GM06990 (cell line): ENCODE data around the gene MECP2.

Source experiments
- DNase-seq: peaks from one replicate; pipeline ENCODE4 v3.0.0-alpha.2; 2011; ENCODE audit not compliant: insufficient read length; ENCODE audit errors: extremely low read depth
- H3K27me3 ChIP-seq: replicated peaks from 2 replicates; pipeline ENCODE4 v1.6.0; 2011; ENCODE audit warnings: low read length; ENCODE audit not compliant: control insufficient read depth, insufficient read depth
- H3K36me3 ChIP-seq: 2 replicates; pipeline ENCODE4 v1.5.1; 2011; ENCODE audit warnings: low read length; ENCODE audit not compliant: control insufficient read depth, insufficient read depth
- H3K4me3 ChIP-seq: replicated peaks from 2 replicates; pipeline ENCODE4 v1.5.1; 2011; ENCODE audit warnings: low read depth, mild to moderate bottlenecking, control low read depth, low read length
- CTCF ChIP-seq: IDR thresholded peaks from 2 replicates; pipeline ENCODE4 v1.5.1; 2011; ENCODE audit warnings: low read length, control low read depth, mild to moderate bottlenecking, inconsistent platforms; ENCODE audit not compliant: insufficient read depth, poor library complexity, severe bottlenecking

The MECP2 gene

DNA sequence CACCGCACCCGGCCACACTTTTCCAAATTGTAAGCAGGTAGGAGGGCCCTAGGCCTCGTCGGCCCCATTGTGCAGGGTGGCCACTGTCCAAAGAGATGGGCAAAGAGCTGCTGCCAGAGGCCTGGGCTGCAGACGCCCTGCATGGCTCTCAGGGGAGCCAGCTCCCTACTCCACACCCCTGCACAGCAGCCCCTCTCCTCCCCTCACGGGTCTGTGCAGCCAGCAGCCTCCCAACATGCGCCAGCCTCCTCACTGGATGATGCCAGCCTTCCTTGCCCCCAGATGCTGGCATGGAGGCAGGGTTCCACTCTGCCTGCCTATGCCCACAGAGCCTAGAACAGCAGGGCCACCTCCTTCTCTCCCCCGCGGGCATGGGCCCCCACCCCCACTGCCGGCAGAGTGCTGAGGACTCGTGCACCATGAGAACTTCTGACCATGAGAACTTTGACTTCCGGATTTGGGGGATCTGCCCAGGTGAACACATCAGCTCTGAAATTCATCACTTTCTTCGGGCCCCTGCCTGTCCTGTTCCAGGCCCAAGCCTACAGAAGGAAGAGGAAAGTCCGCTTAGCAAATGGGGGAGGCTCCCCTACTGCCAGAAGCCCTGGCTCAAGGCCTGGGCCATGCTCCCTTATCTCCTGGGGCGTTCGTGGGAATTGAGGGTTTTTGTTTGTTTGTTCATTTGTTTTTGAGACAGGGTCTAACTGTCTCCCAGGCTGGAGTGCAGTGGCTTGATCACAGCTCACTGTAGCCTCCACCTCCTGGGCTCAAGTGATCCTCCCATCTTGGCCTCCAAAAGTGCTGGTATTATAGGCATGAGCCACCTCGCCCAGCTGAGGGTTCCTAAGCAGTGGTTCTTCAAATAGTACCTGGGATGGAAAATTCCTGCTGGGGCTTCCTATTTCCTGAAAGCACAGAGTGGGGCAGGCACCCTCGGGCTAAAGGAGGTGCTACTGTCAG lies 85.9 kb downstream of the MECP2 start:
- Histone ChIP-seq H3K4me3 (no peak overlapping the region), H3K36me3 (peaks cover 13% of the 10 kb centered on the region), H3K27me3 (no peaks in the 10 kb centered on the region)
- TF ChIP-seq CTCF = no peak
- no peak for DNase-seq

DNA sequence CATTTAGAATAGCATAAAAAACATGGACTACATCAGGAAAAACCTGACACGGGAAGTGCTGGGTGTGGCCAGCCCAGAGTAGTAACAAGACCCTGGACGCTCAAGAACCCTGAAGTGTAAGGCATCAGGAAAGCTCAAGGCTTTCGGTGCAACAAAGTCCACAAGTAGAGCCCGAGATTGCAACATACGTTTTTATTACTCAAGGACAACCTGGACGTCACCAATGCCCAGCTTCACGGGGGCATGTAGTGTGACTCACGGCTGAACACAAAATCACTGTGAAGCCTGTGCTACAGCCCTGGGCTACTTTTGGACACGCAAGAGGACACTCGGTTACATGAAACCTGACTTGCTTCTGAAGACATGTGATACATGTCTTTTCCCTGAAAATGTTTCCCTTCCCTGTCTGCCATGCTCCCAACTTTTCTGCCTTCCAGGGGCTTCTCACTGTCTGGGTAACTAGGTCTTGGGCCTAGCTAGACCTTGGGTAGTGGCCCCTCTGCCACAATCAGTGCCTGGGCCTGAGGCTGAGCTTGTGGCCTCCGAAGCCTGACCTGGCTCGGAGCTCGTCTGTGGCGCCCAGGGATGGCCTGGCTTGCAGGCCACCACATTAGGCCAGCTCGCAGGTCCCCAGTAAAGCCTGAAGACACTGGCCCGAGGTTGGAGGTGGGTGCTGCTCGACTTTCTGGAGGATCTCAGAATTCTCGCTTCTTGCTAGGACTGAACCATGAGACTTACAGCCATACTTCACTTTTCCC lies 87.0 kb downstream of the MECP2 start:
- no peak for TF ChIP-seq CTCF
- DNase-seq = no peak
- no peak overlapping the region for H3K4me3 ChIP-seq
- H3K27me3 ChIP-seq = no peaks in the 10 kb centered on the region
- peaks cover 4% of the 10 kb centered on the region for H3K36me3 ChIP-seq

DNA sequence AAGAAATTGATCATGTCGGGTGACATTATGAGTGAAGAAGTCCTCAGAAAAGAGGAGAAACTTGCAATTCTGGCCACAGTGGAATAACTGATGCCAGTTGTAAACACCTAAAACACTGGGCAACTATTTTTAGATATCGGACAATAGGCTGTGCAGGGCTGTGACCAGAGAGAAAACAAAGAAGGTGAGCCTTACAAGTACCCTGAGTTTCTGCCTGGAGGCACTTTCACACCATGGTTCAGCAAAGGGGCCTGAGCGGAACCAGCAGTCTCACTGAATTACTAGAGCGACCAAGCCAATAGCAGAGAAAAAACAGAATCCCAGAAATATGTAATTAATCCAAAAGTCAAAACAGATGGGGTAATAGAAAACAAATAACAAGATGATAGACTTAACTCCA lies 89.0 kb downstream of the MECP2 start:
- no peak for TF ChIP-seq CTCF
- H3K27me3 ChIP-seq = no peaks in the 10 kb centered on the region
- no peak for DNase-seq
- no peak overlapping the region for H3K4me3 ChIP-seq
- peaks cover 4% of the 10 kb centered on the region for H3K36me3 ChIP-seq

- no peak for TF ChIP-seq CTCF
- Histone ChIP-seq H3K4me3 (no peak overlapping the region), H3K36me3 (peaks cover 2% of the 10 kb centered on the region; the same call in 1 of the 2 replicates), H3K27me3 (no peaks in the 10 kb centered on the region)
- DNase-seq = no peak
Observed at GRCh38 chrX:154006947-154007346, 90.6 kb downstream of the MECP2 start.

DNA sequence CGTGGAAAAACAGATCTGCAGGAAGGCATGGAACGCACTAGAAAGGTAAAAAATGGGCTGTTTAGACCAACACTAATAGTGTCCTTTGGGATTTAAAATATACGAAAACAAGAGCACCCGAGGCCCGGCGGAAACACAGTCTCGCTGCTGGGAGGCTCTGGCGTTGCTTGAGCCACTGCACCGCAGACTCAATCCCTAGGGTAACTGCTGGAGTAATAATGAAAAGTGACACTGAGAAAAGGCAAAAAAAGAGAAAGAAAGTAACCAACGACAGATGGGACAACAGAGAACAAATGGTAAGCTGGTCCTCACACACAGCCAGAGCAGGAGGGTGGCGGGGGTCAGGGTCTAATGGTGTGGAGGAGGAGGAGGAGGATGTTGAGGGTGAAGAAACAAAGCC lies 93.2 kb downstream of the MECP2 start:
- H3K27me3 ChIP-seq = no peaks in the 10 kb centered on the region

More for the DNA sequence above, 93.2 kb downstream of the MECP2 start:
- no peak for DNase-seq
- TF ChIP-seq CTCF = no peak
- Histone ChIP-seq H3K36me3 (no peaks in the 10 kb centered on the region), H3K4me3 (no peak overlapping the region)
